HepG2 (cell line): Measurements from ENCODE around the gene SOX8.
"Not testable (repeated sequence)": the region's sequence is repeated elsewhere in the genome, so short reads cannot be mapped to it uniquely, and the experiment has no call there.

ENCODE experiments used
- CTCF ChIP-seq: sonication (generic); formaldehyde crosslinking; IDR thresholded peaks from 2 replicates; pipeline ENCODE4 v1.5.0; 2020; ENCODE audit warnings: mild to moderate bottlenecking, missing genetic modification reagents, moderate library complexity
- EZH2 ChIP-seq: conservative IDR thresholded peaks from 2 replicates; pipeline ENCODE4 v1.6.1; 2012; ENCODE audit warnings: mild to moderate bottlenecking, low read depth, low read length, moderate library complexity
- MED1 ChIP-seq: sonication (generic); formaldehyde crosslinking; IDR thresholded peaks from 2 replicates; pipeline ENCODE4 v1.4.0; 2020; ENCODE audit warnings: missing genetic modification reagents
- POLR2A ChIP-seq, 2 experiments: IDR thresholded peaks; 2 replicates each; pipeline ENCODE4 v1.6.1; 2011; ENCODE audit warnings: low read depth in 2 of 2, low read length in 2 of 2, mild to moderate bottlenecking in 1 of 2, moderate library complexity in 1 of 2; ENCODE audit not compliant: insufficient read depth in 1 of 2
- REXO4 ChIP-seq: sonication (generic); formaldehyde crosslinking; IDR thresholded peaks from 2 replicates; pipeline ENCODE4 v1.8.0; 2022; ENCODE audit warnings: missing genetic modification reagents, mild to moderate bottlenecking, borderline replicate concordance
- SMARCE1 ChIP-seq: fragments of 450-650 bp; IDR thresholded peaks from 2 replicates; pipeline ENCODE4 v1.6.1; 2017; ENCODE audit warnings: borderline replicate concordance
- USF2 ChIP-seq, 2 experiments: sonication (generic) in 1 of 2; formaldehyde crosslinking in 1 of 2; IDR thresholded peaks; 2 replicates each; pipeline versions ENCODE4 v1.5.1 to v1.6.1; 2011 to 2020; ENCODE audit warnings: borderline replicate concordance in 1 of 2, low read depth in 1 of 2, low read length in 1 of 2, mild to moderate bottlenecking in 1 of 2, missing genetic modification reagents in 1 of 2, moderate library complexity in 1 of 2
- ZNF280D ChIP-seq: sonication (generic); formaldehyde crosslinking; IDR thresholded peaks from 2 replicates; pipeline ENCODE4 v1.5.1; 2020; ENCODE audit warnings: mild to moderate bottlenecking, missing genetic modification reagents

- TF ChIP-seq MED1 (CRISPR knock-in tag); POLR2A (IDR thresholded peaks at IDR 0.05; ENCODE audit: insufficient read depth in 1 of 2, low read depth in 2 of 2, low read length in 2 of 2); REXO4 (CRISPR knock-in tag); CTCF (CRISPR knock-in tag); SMARCE1; USF2 (IDR thresholded peaks at IDR 0.05; ENCODE audit: low read depth, low read length); USF2 (CRISPR knock-in tag; IDR thresholded peaks at IDR 0.05; ENCODE audit: borderline replicate concordance); ZNF280D; EZH2: not testable (repeated sequence)
These were observed 30.6 kb upstream of the SOX8 start for GRCh38 chr16:950733-951573.
